ENCODE measurements around the gene PARP8.

The PARP8 gene

GRCh38 chr5:50878470-50878869, 212.0 kb downstream of the PARP8 start:
- no peak overlapping the region for H3K4me3 ChIP-seq (ENCODE audit: insufficient read depth, low read depth, low read length, poor library complexity, severe bottlenecking)
- H3K4me1 ChIP-seq (ENCODE audit: control insufficient read depth, insufficient read depth, low read length, poor library complexity, severe bottlenecking): no peaks in the 10 kb centered on the region
- H3K27me3 ChIP-seq (replicated peaks; ENCODE audit: control insufficient read depth, insufficient read depth, low read length, poor library complexity, severe bottlenecking): no peaks in the 10 kb centered on the region
- no peak for DNase-seq
- no peaks in the 10 kb centered on the region for H3K9me3 ChIP-seq (ENCODE audit: control insufficient read depth, low read length)
- H3K27ac ChIP-seq (ENCODE audit: insufficient read depth, low read length, poor library complexity, severe bottlenecking): no peak overlapping the region
- no peaks in the 10 kb centered on the region for H3K36me3 ChIP-seq (ENCODE audit: control insufficient read depth, insufficient read depth, low read length)

- no peak for DNase-seq
- H3K4me1 ChIP-seq (ENCODE audit: control insufficient read depth, insufficient read depth, low read length, poor library complexity, severe bottlenecking): no peaks in the 10 kb centered on the region
- no peaks in the 10 kb centered on the region for H3K36me3 ChIP-seq (ENCODE audit: control insufficient read depth, insufficient read depth, low read length)
- H3K4me3 ChIP-seq (ENCODE audit: insufficient read depth, low read depth, low read length, poor library complexity, severe bottlenecking): no peak overlapping the region
- H3K27me3 ChIP-seq (replicated peaks; ENCODE audit: control insufficient read depth, insufficient read depth, low read length, poor library complexity, severe bottlenecking): no peaks in the 10 kb centered on the region
- no peak overlapping the region for H3K27ac ChIP-seq (ENCODE audit: insufficient read depth, low read length, poor library complexity, severe bottlenecking)
- H3K9me3 ChIP-seq (ENCODE audit: control insufficient read depth, low read length): no peaks in the 10 kb centered on the region
These were observed 215.0 kb downstream of the PARP8 start for GRCh38 chr5:50881407-50881806.

GRCh38 chr5:50886657-50887345, 220.4 kb downstream of the PARP8 start:
- H3K36me3 ChIP-seq (ENCODE audit: control insufficient read depth, insufficient read depth, low read length): no peaks in the 10 kb centered on the region
- H3K9me3 ChIP-seq (ENCODE audit: control insufficient read depth, low read length): no peaks in the 10 kb centered on the region
- DNase-seq: no peak
- no peak overlapping the region for H3K27ac ChIP-seq (ENCODE audit: insufficient read depth, low read length, poor library complexity, severe bottlenecking)
- H3K4me3 ChIP-seq (ENCODE audit: insufficient read depth, low read depth, low read length, poor library complexity, severe bottlenecking): no peak overlapping the region
- no peaks in the 10 kb centered on the region for H3K4me1 ChIP-seq (ENCODE audit: control insufficient read depth, insufficient read depth, low read length, poor library complexity, severe bottlenecking)
- H3K27me3 ChIP-seq (replicated peaks; ENCODE audit: control insufficient read depth, insufficient read depth, low read length, poor library complexity, severe bottlenecking): no peaks in the 10 kb centered on the region

- no peaks in the 10 kb centered on the region for H3K4me1 ChIP-seq (ENCODE audit: control insufficient read depth, insufficient read depth, low read length, poor library complexity, severe bottlenecking)
- H3K9me3 ChIP-seq (ENCODE audit: control insufficient read depth, low read length): no peaks in the 10 kb centered on the region
- no peaks in the 10 kb centered on the region for H3K27me3 ChIP-seq (replicated peaks; ENCODE audit: control insufficient read depth, insufficient read depth, low read length, poor library complexity, severe bottlenecking)
- H3K4me3 ChIP-seq (ENCODE audit: insufficient read depth, low read depth, low read length, poor library complexity, severe bottlenecking): no peak overlapping the region
- H3K27ac ChIP-seq (ENCODE audit: insufficient read depth, low read length, poor library complexity, severe bottlenecking): no peak overlapping the region
- DNase-seq: no peak
- H3K36me3 ChIP-seq (ENCODE audit: control insufficient read depth, insufficient read depth, low read length): no peaks in the 10 kb centered on the region
These were observed 221.6 kb downstream of the PARP8 start for GRCh38 chr5:50887889-50888633.

GRCh38 chr5:50888751-50889150, 222.3 kb downstream of the PARP8 start:
- no peaks in the 10 kb centered on the region for H3K4me1 ChIP-seq (ENCODE audit: control insufficient read depth, insufficient read depth, low read length, poor library complexity, severe bottlenecking)
- H3K4me3 ChIP-seq (ENCODE audit: insufficient read depth, low read depth, low read length, poor library complexity, severe bottlenecking): no peak overlapping the region
- H3K36me3 ChIP-seq (ENCODE audit: control insufficient read depth, insufficient read depth, low read length): no peaks in the 10 kb centered on the region
- H3K27me3 ChIP-seq (replicated peaks; ENCODE audit: control insufficient read depth, insufficient read depth, low read length, poor library complexity, severe bottlenecking): no peaks in the 10 kb centered on the region
- no peaks in the 10 kb centered on the region for H3K9me3 ChIP-seq (ENCODE audit: control insufficient read depth, low read length)
- H3K27ac ChIP-seq (ENCODE audit: insufficient read depth, low read length, poor library complexity, severe bottlenecking): no peak overlapping the region
- no peak for DNase-seq

GRCh38 chr5:50889790-50890189, 223.4 kb downstream of the PARP8 start:
- DNase-seq: no peak
- Histone ChIP-seq H3K36me3 (ENCODE audit: control insufficient read depth, insufficient read depth, low read length) (no peaks in the 10 kb centered on the region), H3K9me3 (ENCODE audit: control insufficient read depth, low read length) (no peaks in the 10 kb centered on the region), H3K27ac (ENCODE audit: insufficient read depth, low read length, poor library complexity, severe bottlenecking) (no peak overlapping the region), H3K4me1 (ENCODE audit: control insufficient read depth, insufficient read depth, low read length, poor library complexity, severe bottlenecking) (no peaks in the 10 kb centered on the region), H3K27me3 (replicated peaks; ENCODE audit: control insufficient read depth, insufficient read depth, low read length, poor library complexity, severe bottlenecking) (no peaks in the 10 kb centered on the region), H3K4me3 (ENCODE audit: insufficient read depth, low read depth, low read length, poor library complexity, severe bottlenecking) (no peak overlapping the region)

Measured in effector memory CD4-positive, alpha-beta T cell (primary cell).